OCI-LY3 (cell line): Measurements from ENCODE around the gene NDRG3.

Source experiments
- H2AFZ ChIP-seq: fragments of 200-600, 300-600 bp; shearing (Covaris generic); 2 replicates; pipeline ENCODE4 v1.6.0; 2014; ENCODE audit warnings: antibody characterized with exemption, low read depth, low read length
- H3K27ac ChIP-seq: fragments of 200-600, 300-600 bp; sonication (generic); 2 replicates; pipeline ENCODE4 v1.5.1; 2014; ENCODE audit warnings: mild to moderate bottlenecking, low read length, moderate library complexity, mixed read lengths
- H3K27me3 ChIP-seq: fragments of 200-600, 300-600 bp; sonication (generic); 2 replicates; pipeline ENCODE4 v1.6.1; 2014; ENCODE audit warnings: low read depth, low read length, mixed read lengths
- H3K36me3 ChIP-seq: fragments of 200-600, 300-600 bp; sonication (generic); replicated peaks from 2 replicates; pipeline ENCODE3; 2014; ENCODE audit warnings: low read depth, low read length, mixed read lengths
- H3K4me1 ChIP-seq: fragments of 300-600, 200-600 bp; sonication (generic); 2 replicates; pipeline ENCODE4 v1.6.1; 2014; ENCODE audit warnings: low read length, mixed read lengths
- H3K4me2 ChIP-seq: fragments of 200-600, 300-600 bp; sonication (generic); 2 replicates; pipeline ENCODE4 v1.6.1; 2014; ENCODE audit warnings: low read length, mixed read lengths
- H3K4me3 ChIP-seq: fragments of 300-600, 200-600 bp; sonication (generic); 2 replicates; pipeline ENCODE4 v1.5.1; 2014; ENCODE audit warnings: antibody characterized with exemption, mild to moderate bottlenecking, low read length, moderate library complexity
- H3K79me2 ChIP-seq: fragments of 300-600, 200-600 bp; shearing (Covaris generic); 2 replicates; pipeline ENCODE4 v1.6.1; 2014; ENCODE audit warnings: mild to moderate bottlenecking, low read length, mixed read lengths
- H3K9ac ChIP-seq: fragments of 300-600, 200-600 bp; shearing (Covaris generic); 2 replicates; pipeline ENCODE4 v1.6.0; 2014; ENCODE audit warnings: mild to moderate bottlenecking, low read length, moderate library complexity
- H3K9me3 ChIP-seq: fragments of 200-600, 300-600 bp; shearing (Covaris generic); 2 replicates; pipeline ENCODE4 v1.6.1; 2014; ENCODE audit warnings: low read length, mixed read lengths; ENCODE audit not compliant: insufficient read depth
- H4K20me1 ChIP-seq: fragments of 200-600, 300-600 bp; sonication (generic); 2 replicates; pipeline ENCODE4 v1.6.1; 2016; ENCODE audit warnings: low read length, mixed read lengths; ENCODE audit not compliant: insufficient read depth
- CTCF ChIP-seq: fragments of 200-600, 300-600 bp; sonication (generic); IDR thresholded peaks from 2 replicates; pipeline ENCODE4 v1.5.1; 2014; ENCODE audit warnings: antibody characterized with exemption, low read length, low read depth
- EZH2phosphoT487 ChIP-seq: fragments of 200-600 bp; shearing (Covaris generic); IDR thresholded peaks from 2 replicates; pipeline ENCODE4 v1.6.1; 2018; ENCODE audit warnings: antibody characterized with exemption, mixed run types, low read depth

NDRG3 gene

GRCh38 chr20:36653456-36653855 lies 92.4 kb downstream of the NDRG3 start:
- Histone ChIP-seq H3K27me3 (no peaks in the 10 kb centered on the region), H3K4me1 (no peaks in the 10 kb centered on the region), H3K79me2 (no peaks in the 10 kb centered on the region), H3K4me3 (no peak overlapping the region), H3K27ac (no peak overlapping the region), H4K20me1 (no peaks in the 10 kb centered on the region), H3K9ac (no peak overlapping the region), H2AFZ (no peak overlapping the region), H3K36me3 (no peaks in the 10 kb centered on the region), H3K4me2 (no peak overlapping the region), H3K9me3 (no peaks in the 10 kb centered on the region)
- no peak for TF ChIP-seq EZH2phosphoT487
- TF ChIP-seq CTCF: no peak

GRCh38 chr20:36647196-36648121 lies 98.4 kb downstream of the NDRG3 start:
- Histone ChIP-seq H3K4me3 (no peak overlapping the region), H3K9me3 (no peaks in the 10 kb centered on the region), H2AFZ (no peak overlapping the region), H3K36me3 (no peaks in the 10 kb centered on the region), H3K27me3 (no peaks in the 10 kb centered on the region), H3K9ac (no peak overlapping the region), H3K4me1 (peaks cover 6% of the 10 kb centered on the region), H3K27ac (no peak overlapping the region), H4K20me1 (no peaks in the 10 kb centered on the region), H3K4me2 (no peak overlapping the region), H3K79me2 (no peaks in the 10 kb centered on the region)
- no peak for TF ChIP-seq EZH2phosphoT487
- no peak for TF ChIP-seq CTCF

GRCh38 chr20:36646678-36647077 lies 99.2 kb downstream of the NDRG3 start:
- Histone ChIP-seq H3K9ac (no peak overlapping the region), H3K4me3 (no peak overlapping the region), H4K20me1 (no peaks in the 10 kb centered on the region), H2AFZ (no peak overlapping the region), H3K27me3 (no peaks in the 10 kb centered on the region), H3K4me2 (no peak overlapping the region), H3K9me3 (no peaks in the 10 kb centered on the region), H3K79me2 (no peaks in the 10 kb centered on the region), H3K4me1 (peaks cover 6% of the 10 kb centered on the region), H3K36me3 (no peaks in the 10 kb centered on the region), H3K27ac (no peak overlapping the region)
- TF ChIP-seq EZH2phosphoT487 (no peak), CTCF (no peak)

GRCh38 chr20:36645998-36646397 lies 99.9 kb downstream of the NDRG3 start, which contains the start of gene SLA2:
SLA2 (minus strand) TSS chr20:36646196; CDS start chr20:36641335, 4,861 bp downstream.
- no peak for TF ChIP-seq EZH2phosphoT487
- TF ChIP-seq CTCF: no peak
- Histone ChIP-seq H3K4me2 (peak within 1 kb of the TSS; percentile 23), H4K20me1 (no peaks in the 10 kb centered on the region), H3K36me3 (no peaks in the 10 kb centered on the region), H2AFZ (peak within 1 kb of the TSS; percentile 74), H3K4me3 (no peak within 1 kb of the TSS), H3K27ac (no peak within 1 kb of the TSS), H3K9ac (no peak within 1 kb of the TSS), H3K9me3 (no peaks in the 10 kb centered on the region), H3K79me2 (no peaks in the 10 kb centered on the region), H3K4me1 (peaks cover 6% of the 10 kb centered on the region), H3K27me3 (no peaks in the 10 kb centered on the region)
